Measurements from ENCODE around the gene KANTR.

Gene KANTR
- 11.7 to 16.7 (median 14.0) reads per million in 4 donors for total RNA-seq

- peak; percentile 50 to 88 (median 70) for DNase-seq
Measured at GRCh38 chrX:53093748-53094581, at the start of gene KANTR. KANTR (plus strand) TSS chrX:53094142; CDS start chrX:53124273, 30,131 bp downstream.

- no peak for DNase-seq
Measured at GRCh38 chrX:53044995-53045394, 48.9 kb upstream of the KANTR start.

GRCh38 chrX:53047228-53047627 lies 46.7 kb upstream of the KANTR start:
- DNase-seq = no peak

- DNase-seq = no peak
Measured at GRCh38 chrX:53048169-53049126, 45.5 kb upstream of the KANTR start, which contains the start of gene GPR173. GPR173 (plus strand) TSS chrX:53048789; CDS start chrX:53076622, 27,833 bp downstream.

- DNase-seq = no peak
Measured at GRCh38 chrX:53049127-53049517, 44.8 kb upstream of the KANTR start.

- no peak for DNase-seq
Measured at GRCh38 chrX:53050841-53051240, 43.1 kb upstream of the KANTR start.

- DNase-seq = no peak
Measured at GRCh38 chrX:53055244-53055849, 38.6 kb upstream of the KANTR start.

GRCh38 chrX:53056292-53056691 lies 37.6 kb upstream of the KANTR start:
- no peak for DNase-seq

GRCh38 chrX:53065104-53065503 lies 28.8 kb upstream of the KANTR start:
- no peak for DNase-seq

GRCh38 chrX:53071064-53071463 lies 22.9 kb upstream of the KANTR start:
- DNase-seq = no peak

GRCh38 chrX:53071604-53072417 lies 22.1 kb upstream of the KANTR start:
- peak; percentile 35 to 76 (median 54) for DNase-seq

GRCh38 chrX:53072418-53073114 lies 21.4 kb upstream of the KANTR start:
- no peak for DNase-seq

GRCh38 chrX:53073115-53073586 lies 20.8 kb upstream of the KANTR start:
- DNase-seq = no peak

GRCh38 chrX:53075011-53075410 lies 18.9 kb upstream of the KANTR start:
- DNase-seq = peak in 1 of 5 donors; percentile 21

GRCh38 chrX:53076671-53077070 lies 17.3 kb upstream of the KANTR start:
- no peak for DNase-seq

GRCh38 chrX:53077207-53078197 lies 16.4 kb upstream of the KANTR start:
- peak in 1 of 5 donors; percentile 20 for DNase-seq

- DNase-seq = no peak
Measured at GRCh38 chrX:53078943-53079342, 15.0 kb upstream of the KANTR start.

GRCh38 chrX:53080628-53081580 lies 13.0 kb upstream of the KANTR start:
- DNase-seq = peak in 1 of 5 donors; percentile 22

Measured in T-helper 1 cell (primary cell).